Lung (tissue), 12 donors: ENCODE results near the gene SERBP1. TPM values are rescaled to one million over a fixed set of nuclear protein-coding genes. Genes with fewer than 3 reads are reported as not detected.
"Not testable (repeated sequence)": the region's sequence is repeated elsewhere in the genome, so short reads cannot be mapped to it uniquely, and the experiment has no call there.

ENCODE experiments used
- ATAC-seq: fragments of 200-7000 bp; cut with Tn5 transposase; one replicate; pipeline ENCODE4 v1.9.1; 2020; ENCODE audit warnings: moderate number of reproducible peaks; ENCODE audit not compliant: insufficient read depth, low FRiP score
- DNase-seq, 3 donors: peaks; one replicate each; pipeline ENCODE4 v3.0.0-alpha.2; 2013 to 2017
- H3K27ac ChIP-seq, 2 donors: one replicate each; pipeline ENCODE4 v1.5.1; 2013; ENCODE audit warnings: mild to moderate bottlenecking in 2 of 2, moderate library complexity in 2 of 2, control low read depth in 1 of 2, inconsistent platforms in 1 of 2, low read depth in 1 of 2, low read length in 1 of 2
- H3K27me3 ChIP-seq, 3 donors: one replicate each; pipeline ENCODE4 v1.5.1; 2013; ENCODE audit warnings: low read length in 2 of 3; ENCODE audit not compliant: control insufficient read depth in 3 of 3, insufficient read depth in 3 of 3
- H3K36me3 ChIP-seq, 4 donors: one replicate each; pipeline ENCODE4 v1.5.1; 2013; ENCODE audit warnings: low read length in 4 of 4, mild to moderate bottlenecking in 1 of 4, moderate library complexity in 1 of 4; ENCODE audit not compliant: control insufficient read depth in 4 of 4, insufficient read depth in 4 of 4
- H3K4me1 ChIP-seq, 5 donors: one replicate each; pipeline ENCODE4 v1.5.1; 2013; ENCODE audit warnings: low read length in 5 of 5, mild to moderate bottlenecking in 2 of 5, moderate library complexity in 1 of 5; ENCODE audit not compliant: control insufficient read depth in 5 of 5, insufficient read depth in 5 of 5
- H3K4me3 ChIP-seq: one replicate; pipeline ENCODE4 v1.5.1; 2013; ENCODE audit warnings: mild to moderate bottlenecking, control low read depth, moderate library complexity
- H3K9ac ChIP-seq, 2 donors: one replicate each; pipeline ENCODE4 v1.5.1; 2013; ENCODE audit warnings: low read length in 2 of 2, control low read depth in 1 of 2; ENCODE audit not compliant: insufficient read depth in 1 of 2
- H3K9me3 ChIP-seq, 4 donors: one replicate each; pipeline ENCODE4 v1.5.1; 2013; ENCODE audit warnings: low read length in 3 of 4, mild to moderate bottlenecking in 1 of 4, moderate library complexity in 1 of 4; ENCODE audit not compliant: control insufficient read depth in 4 of 4, insufficient read depth in 3 of 4
- CTCF ChIP-seq: IDR thresholded peaks from 2 replicates; pipeline ENCODE4 v1.5.1; 2012; ENCODE audit warnings: mild to moderate bottlenecking; ENCODE audit errors: control extremely low read depth, extremely low read depth
- WGBS, 2 donors: extraction: QIAGEN DNeasy Blood & Tissue Kit; methylation state at CpG; one replicate each; pipeline ENCODE4 v1.1.7; 2013; 5-methylcytosine and 5-hydroxymethylcytosine counted together
- polyA plus RNA-seq, 2 donors: library from polyadenylated mRNA; stranded (reverse); fragments of 200-250 nt; gene quantifications; one replicate each; pipeline ENCODE4 v1.2.1, GENCODE V29; 2013
- total RNA-seq, 2 donors: library from RNA; depleted of rRNA in 1 of 2; stranded (reverse); fragments of >200 nt in 1 of 2; gene quantifications; one replicate each; pipeline ENCODE4 v1.2.1, GENCODE V29; 2014 to 2021
- donor health status: control.
- donor health status: control.
- donor health status: Bipolar disorder and iron deficiency.
- donor health status: healthy.
- donor health status: DM: yes; HTN: yes; CAD: no.

SERBP1 gene
- total and polyA plus RNA-seq, 4 donors: 72.2 to 220 (median 149) TPM

DNA sequence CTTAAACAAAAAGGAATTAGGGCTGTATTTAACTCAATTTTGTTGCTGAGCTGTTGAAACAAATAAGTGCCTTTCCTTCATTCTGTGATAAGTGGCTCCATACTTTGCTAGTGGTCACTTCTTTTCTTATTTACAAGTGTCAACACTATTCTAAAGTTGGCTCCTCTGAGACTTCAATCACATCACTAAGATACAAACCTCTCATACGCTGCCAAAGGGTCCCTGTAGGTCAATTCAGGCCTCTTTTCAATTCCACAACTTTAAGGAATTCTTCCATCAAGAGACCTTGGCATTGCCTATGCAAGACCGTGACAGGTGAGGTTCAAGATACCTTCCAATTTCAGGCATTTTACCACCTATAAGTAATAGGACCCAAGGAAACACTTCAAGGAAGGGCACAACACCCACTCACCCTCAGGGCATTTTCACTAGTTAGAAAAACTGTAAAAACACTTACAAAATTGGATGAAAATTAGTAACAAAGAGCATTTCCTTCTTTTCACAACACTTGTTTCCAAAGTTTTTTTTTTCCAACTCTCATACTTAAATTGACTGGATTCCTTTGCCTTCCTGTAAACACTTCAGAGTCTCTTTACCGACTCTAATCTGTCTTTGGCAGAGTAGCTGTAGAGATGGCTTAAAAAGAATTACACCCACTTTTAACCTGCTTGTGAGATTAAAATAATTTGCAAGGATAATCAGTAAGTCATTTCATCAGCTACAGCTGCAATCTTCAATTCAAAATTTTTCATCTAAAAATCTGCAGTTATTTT, 24.5 kb downstream of the SERBP1 start:
- peaks cover 0 to 11% (median 5%) of the 10 kb centered on the region in 4 donors for H3K36me3 ChIP-seq
- H3K4me3 ChIP-seq: no peak overlapping the region
- peaks cover 0 to 3% (median 0%) of the 10 kb centered on the region in 5 donors for H3K4me1 ChIP-seq
- no peaks in the 10 kb centered on the region for H3K27me3 ChIP-seq
- H3K27ac ChIP-seq: peak overlapping the region in 1 of 2 donors; percentile 24
- TF ChIP-seq CTCF: no peak
- whole genome bisulfite sequencing, 2 donors: 53 to 72% methylated on average over 3 of the region's 3 CpGs
- DNase-seq (no peak), ATAC-seq (no peak)
- H3K9ac ChIP-seq: no peak overlapping the region
- no peaks in the 10 kb centered on the region for H3K9me3 ChIP-seq

DNA sequence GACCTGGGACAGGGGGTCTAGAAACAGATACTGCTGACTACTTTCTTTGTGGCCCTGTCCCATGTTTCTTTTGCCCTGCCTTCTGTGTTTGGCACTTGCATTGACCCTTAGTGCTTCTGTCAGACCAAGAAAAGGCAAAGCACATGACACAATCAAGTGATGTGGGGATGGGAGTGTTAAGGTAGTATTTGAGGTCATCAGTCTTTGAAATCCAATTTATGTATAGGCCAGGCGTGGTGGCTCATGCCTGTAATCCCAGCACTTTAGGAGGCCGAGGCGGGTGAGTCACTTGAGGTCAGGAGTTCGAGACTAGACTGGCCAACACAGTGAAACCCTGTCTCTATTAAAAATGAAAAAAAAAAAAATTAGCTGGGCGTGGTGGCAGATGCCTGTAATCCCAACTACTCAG, 26.0 kb downstream of the SERBP1 start:
- TF ChIP-seq CTCF: no peak
- H3K9ac ChIP-seq: no peak overlapping the region
- no peak for DNase-seq
- no peaks in the 10 kb centered on the region for H3K27me3 ChIP-seq
- H3K4me3 ChIP-seq: no peak overlapping the region
- ATAC-seq: no peak
- WGBS, 2 donors: 81 to 90% methylated on average over 5 of the region's 5 CpGs
- H3K9me3 ChIP-seq: no peaks in the 10 kb centered on the region
- H3K27ac ChIP-seq: no peak overlapping the region
- H3K36me3 ChIP-seq: peaks cover 0 to 3% (median 0%) of the 10 kb centered on the region in 4 donors
- peaks cover 0 to 3% (median 0%) of the 10 kb centered on the region in 5 donors for H3K4me1 ChIP-seq

- no peaks in the 10 kb centered on the region for H3K27me3 ChIP-seq
- no peak for TF ChIP-seq CTCF
These were observed 28.8 kb downstream of the SERBP1 start for GRCh38 chr1:67401443-67401842.

GRCh38 chr1:67400029-67400786, 30.0 kb downstream of the SERBP1 start:
- not testable (repeated sequence) for DNase-seq, H3K4me3 ChIP-seq, H3K4me1 ChIP-seq, H3K27me3 ChIP-seq, H3K9me3 ChIP-seq, H3K27ac ChIP-seq, H3K9ac ChIP-seq, H3K36me3 ChIP-seq
- WGBS, 2 donors: 88 to 94% methylated on average over 12 of the region's 12 CpGs
- peak; percentile 25 for ATAC-seq

More at GRCh38 chr1:67401443-67401842, 28.8 kb downstream of the SERBP1 start:
- H3K9ac ChIP-seq: no peak overlapping the region
- WGBS, 2 donors: 86 to 91% methylated on average over 6 of the region's 6 CpGs
- no peaks in the 10 kb centered on the region for H3K9me3 ChIP-seq
- no peak for DNase-seq
- no peak overlapping the region for H3K4me3 ChIP-seq
- peaks cover 0 to 2% (median 0%) of the 10 kb centered on the region in 5 donors for H3K4me1 ChIP-seq
- peaks cover 0 to 3% (median 0%) of the 10 kb centered on the region in 4 donors for H3K36me3 ChIP-seq
- ATAC-seq: no peak
- H3K27ac ChIP-seq: no peak overlapping the region
